ENCODE results near the gene FOXN1. TPM values are rescaled to one million over a fixed set of nuclear protein-coding genes. Genes with fewer than 3 reads are reported as not detected.
A peak's percentile ranks its signal among the peaks of the same experiment; 100 is the strongest.
"Not testable (repeated sequence)": the region's sequence is repeated elsewhere in the genome, so short reads cannot be mapped to it uniquely, and the experiment has no call there.

FOXN1 gene
- total RNA-seq, 1 donor from 2014 or later: 1.0 TPM

DNA sequence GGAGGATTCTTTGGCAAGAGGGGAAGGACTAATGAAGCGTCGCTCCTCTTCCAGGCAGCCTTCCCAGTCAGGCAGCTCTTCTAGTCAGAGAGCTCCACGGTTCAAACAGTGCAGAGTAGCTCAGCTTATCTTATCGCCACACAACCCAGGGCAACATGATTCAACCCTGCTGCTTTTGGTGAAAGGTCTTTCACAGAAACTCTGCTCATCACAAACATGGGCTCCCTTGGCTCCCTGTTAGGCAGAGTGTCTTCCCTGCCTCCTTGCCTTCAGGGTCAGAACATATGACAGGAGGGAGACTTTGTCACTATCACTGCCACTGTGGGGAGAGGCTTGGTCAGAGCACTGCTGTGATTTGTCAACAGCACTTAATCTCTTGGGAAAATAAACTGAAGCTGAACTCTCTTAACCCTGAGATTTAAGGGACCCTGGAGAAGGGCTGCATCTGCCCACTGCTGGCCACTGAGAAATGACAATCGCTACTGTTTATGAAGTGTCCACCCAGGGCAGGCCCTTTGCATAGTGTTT, 39.6 kb upstream of the FOXN1 start:
- Mint-ChIP-seq H3K4me3 (no peak overlapping the region), H3K4me1 (ENCODE audit: unreplicated experiment) (peaks cover 11% of the 10 kb centered on the region), H3K27me3 (peaks cover 3% of the 10 kb centered on the region), H3K27ac (peak overlapping the region; percentile 36), H3K9me3 (no peaks in the 10 kb centered on the region), H3K36me3 (no peaks in the 10 kb centered on the region)
- TF ChIP-seq, protein P1, sequence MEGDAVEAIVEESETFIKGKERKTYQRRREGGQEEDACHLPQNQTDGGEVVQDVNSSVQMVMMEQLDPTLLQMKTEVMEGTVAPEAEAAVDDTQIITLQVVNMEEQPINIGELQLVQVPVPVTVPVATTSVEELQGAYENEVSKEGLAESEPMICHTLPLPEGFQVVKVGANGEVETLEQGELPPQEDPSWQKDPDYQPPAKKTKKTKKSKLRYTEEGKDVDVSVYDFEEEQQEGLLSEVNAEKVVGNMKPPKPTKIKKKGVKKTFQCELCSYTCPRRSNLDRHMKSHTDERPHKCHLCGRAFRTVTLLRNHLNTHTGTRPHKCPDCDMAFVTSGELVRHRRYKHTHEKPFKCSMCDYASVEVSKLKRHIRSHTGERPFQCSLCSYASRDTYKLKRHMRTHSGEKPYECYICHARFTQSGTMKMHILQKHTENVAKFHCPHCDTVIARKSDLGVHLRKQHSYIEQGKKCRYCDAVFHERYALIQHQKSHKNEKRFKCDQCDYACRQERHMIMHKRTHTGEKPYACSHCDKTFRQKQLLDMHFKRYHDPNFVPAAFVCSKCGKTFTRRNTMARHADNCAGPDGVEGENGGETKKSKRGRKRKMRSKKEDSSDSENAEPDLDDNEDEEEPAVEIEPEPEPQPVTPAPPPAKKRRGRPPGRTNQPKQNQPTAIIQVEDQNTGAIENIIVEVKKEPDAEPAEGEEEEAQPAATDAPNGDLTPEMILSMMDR (conservative IDR thresholded peaks at IDR 0.05): no peak
- DNase-seq (ENCODE audit: extremely low spot score, unreplicated experiment): no peak

DNA sequence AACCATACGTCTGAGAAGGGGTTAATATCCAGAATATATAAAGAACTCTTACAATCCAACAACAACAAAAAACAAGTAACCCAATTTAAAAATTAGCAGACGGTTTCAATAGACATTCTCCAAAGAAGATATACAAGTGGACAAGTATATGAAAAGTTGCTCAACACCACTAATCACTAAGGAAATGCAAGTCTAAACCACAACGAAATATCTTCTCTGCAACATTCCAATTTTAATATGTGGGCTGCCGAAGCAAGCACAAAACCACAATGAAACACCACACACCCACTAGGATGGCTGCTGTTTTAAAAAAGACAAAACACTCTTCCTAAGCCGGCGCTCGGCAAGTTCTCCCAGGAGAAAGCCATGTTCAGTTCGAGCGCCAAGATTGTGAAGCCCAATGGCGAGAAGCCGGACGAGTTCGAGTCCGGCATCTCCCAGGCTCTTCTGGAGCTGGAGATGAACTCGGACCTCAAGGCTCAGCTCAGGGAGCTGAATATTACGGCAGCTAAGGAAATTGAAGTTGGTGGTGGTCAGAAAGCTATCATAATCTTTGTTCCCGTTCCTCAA, 38.6 kb upstream of the FOXN1 start:
- Mint-ChIP-seq H3K36me3 (no peaks in the 10 kb centered on the region), H3K4me3 (no peak overlapping the region), H3K9me3 (no peaks in the 10 kb centered on the region), H3K4me1 (ENCODE audit: unreplicated experiment) (peaks cover 11% of the 10 kb centered on the region), H3K27ac (no peak overlapping the region), H3K27me3 (peaks cover 3% of the 10 kb centered on the region)
- DNase-seq (ENCODE audit: extremely low spot score, unreplicated experiment): no peak
- TF ChIP-seq, protein P1 (conservative IDR thresholded peaks at IDR 0.05): no peak

DNA sequence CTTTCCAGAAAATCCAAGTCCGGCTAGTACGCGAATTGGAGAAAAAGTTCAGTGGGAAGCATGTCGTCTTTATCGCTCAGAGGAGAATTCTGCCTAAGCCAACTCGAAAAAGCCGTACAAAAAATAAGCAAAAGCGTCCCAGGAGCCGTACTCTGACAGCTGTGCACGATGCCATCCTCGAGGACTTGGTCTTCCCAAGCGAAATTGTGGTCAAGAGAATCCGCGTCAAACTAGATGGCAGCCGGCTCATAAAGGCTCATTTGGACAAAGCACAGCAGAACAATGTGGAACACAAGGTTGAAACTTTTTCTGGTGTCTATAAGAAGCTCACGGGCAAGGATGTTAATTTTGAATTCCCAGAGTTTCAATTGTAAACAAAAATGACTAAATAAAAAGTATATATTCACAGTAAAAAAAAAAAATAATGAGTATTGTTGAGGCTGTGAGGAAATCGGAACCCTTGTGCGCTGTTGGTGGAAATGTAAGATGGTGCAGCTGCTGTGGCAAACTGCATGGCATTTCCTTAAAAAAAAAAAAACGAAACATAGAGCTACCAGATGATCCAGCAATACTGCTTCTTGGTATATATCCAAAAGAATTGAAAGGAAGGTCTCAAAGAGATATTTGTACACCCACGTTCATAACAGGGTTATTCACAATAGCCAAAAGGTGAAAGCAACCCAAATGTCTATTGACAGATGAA, 38.0 kb upstream of the FOXN1 start:
- peaks cover 11% of the 10 kb centered on the region for H3K4me1 Mint-ChIP-seq (ENCODE audit: unreplicated experiment)
- not testable (repeated sequence) for H3K36me3 Mint-ChIP-seq; H3K27me3 Mint-ChIP-seq; H3K4me3 Mint-ChIP-seq; H3K27ac Mint-ChIP-seq; DNase-seq (ENCODE audit: extremely low spot score, unreplicated experiment); H3K9me3 Mint-ChIP-seq

DNA sequence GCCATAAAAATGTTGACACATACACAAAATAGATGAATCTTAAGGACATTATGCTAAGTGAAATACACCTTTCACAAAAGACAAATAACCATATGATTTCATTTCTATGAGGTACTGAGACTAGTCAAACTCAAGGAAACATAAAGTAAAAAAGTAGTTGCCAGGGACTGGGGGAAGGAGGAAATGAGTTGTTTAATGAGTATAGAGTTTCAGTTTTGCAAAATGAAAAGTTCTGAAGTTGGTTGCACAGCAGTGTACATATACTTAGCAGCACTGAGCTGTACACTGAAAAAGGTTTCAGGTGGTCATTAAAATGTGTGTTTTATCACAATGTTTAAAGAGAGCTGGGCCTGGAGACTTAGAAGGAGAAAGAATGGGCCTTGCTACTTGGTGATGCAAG, 37.4 kb upstream of the FOXN1 start:
- peaks cover 11% of the 10 kb centered on the region for H3K4me1 Mint-ChIP-seq (ENCODE audit: unreplicated experiment)

DNA sequence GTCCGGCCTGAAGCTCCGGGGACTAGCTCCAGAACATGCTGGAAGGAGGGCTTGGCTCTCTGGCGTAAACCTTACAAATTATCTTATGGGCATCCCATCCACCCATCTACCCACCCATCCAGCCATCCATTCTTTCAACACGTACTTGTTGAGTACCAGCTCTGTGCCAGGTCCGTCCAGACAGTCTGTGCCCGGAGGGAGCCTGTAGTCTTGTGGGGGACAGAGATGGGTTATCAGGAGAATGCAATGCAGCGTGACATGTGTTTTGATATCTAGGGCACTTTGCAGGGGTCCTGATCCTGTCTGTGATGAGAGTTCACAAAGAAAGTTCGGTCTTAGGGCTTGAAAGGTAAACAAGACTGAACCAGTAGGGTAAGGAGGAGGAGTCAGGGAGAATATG, 36.8 kb upstream of the FOXN1 start:
- no peak overlapping the region for H3K27ac Mint-ChIP-seq
- peaks cover 3% of the 10 kb centered on the region for H3K27me3 Mint-ChIP-seq
- H3K9me3 Mint-ChIP-seq: no peaks in the 10 kb centered on the region
- H3K4me3 Mint-ChIP-seq: no peak overlapping the region
- H3K36me3 Mint-ChIP-seq: no peaks in the 10 kb centered on the region
- TF ChIP-seq, protein P1 (conservative IDR thresholded peaks at IDR 0.05): no peak
- H3K4me1 Mint-ChIP-seq (ENCODE audit: unreplicated experiment): peaks cover 11% of the 10 kb centered on the region
- DNase-seq (ENCODE audit: extremely low spot score, unreplicated experiment): no peak

More for the DNA sequence above, 37.4 kb upstream of the FOXN1 start:
- no peak overlapping the region for H3K27ac Mint-ChIP-seq
- DNase-seq (ENCODE audit: extremely low spot score, unreplicated experiment): no peak
- no peaks in the 10 kb centered on the region for H3K9me3 Mint-ChIP-seq
- H3K4me3 Mint-ChIP-seq: no peak overlapping the region
- H3K36me3 Mint-ChIP-seq: no peaks in the 10 kb centered on the region
- peaks cover 3% of the 10 kb centered on the region for H3K27me3 Mint-ChIP-seq
- TF ChIP-seq, protein P1 (conservative IDR thresholded peaks at IDR 0.05): no peak

DNA sequence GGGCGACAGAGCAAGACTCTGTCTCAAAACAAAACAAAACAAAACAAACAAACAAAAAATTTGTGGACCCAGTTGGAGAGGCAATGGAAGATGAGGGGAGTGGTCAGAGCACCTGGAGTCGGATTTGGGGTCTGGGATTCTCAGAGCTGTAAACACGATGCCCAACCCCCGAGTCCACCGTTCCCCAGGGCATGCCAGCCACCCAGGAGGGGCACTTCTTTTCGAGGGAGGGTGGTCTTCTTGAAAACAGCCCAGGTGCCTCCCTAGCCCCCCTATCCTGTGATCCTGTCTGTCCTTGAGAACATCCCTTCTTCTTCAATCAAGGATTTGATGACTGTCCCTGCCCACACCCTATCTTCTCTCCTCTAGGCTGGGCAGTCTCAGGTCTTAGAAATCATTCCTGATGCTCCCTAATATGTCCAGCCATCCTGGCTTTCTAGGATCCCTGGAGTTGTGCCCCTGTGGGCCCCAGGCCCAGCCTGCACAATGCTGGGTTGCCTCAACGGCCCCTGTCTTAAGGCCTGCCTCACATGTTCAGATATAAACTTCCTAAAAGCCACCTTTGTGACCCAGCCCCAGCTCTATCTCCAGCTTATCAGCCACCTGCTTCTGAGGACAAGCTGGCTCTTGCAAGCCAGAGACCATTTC, 35.8 kb upstream of the FOXN1 start:
- no peaks in the 10 kb centered on the region for H3K36me3 Mint-ChIP-seq
- TF ChIP-seq, protein P1 (conservative IDR thresholded peaks at IDR 0.05): no peak
- H3K27ac Mint-ChIP-seq: peak overlapping the region; percentile 81
- H3K27me3 Mint-ChIP-seq: peaks cover under 1% of the 10 kb centered on the region
- H3K9me3 Mint-ChIP-seq: no peaks in the 10 kb centered on the region
- H3K4me3 Mint-ChIP-seq: no peak overlapping the region
- DNase-seq (ENCODE audit: extremely low spot score, unreplicated experiment): no peak
- H3K4me1 Mint-ChIP-seq (ENCODE audit: unreplicated experiment): peaks cover 14% of the 10 kb centered on the region
